HEK293 (cell line): Measurements from ENCODE around the gene TLCD2.

Experiments
- CTCF ChIA-PET: fragments of 350-600 bp; formaldehyde crosslinking; extraction: SDS; loops from one replicate; lab custom pipeline; 2021; ENCODE audit warnings: antibody characterized with exemption; lab: Yijun Ruan, JAX
- POLR2A ChIA-PET: fragments of 300-600 bp; formaldehyde crosslinking; extraction: SDS; loops from one replicate; lab custom pipeline; 2020; ENCODE audit warnings: antibody characterized with exemption, inconsistent platforms; lab: Yijun Ruan, JAX
- H3K27ac ChIP-seq: fragments of 200-500 bp; sonication (Bioruptor generic); 2 replicates; pipeline ENCODE4 v1.5.1; 2014; ENCODE audit warnings: low read depth, low read length, control low read depth, inconsistent platforms; ENCODE audit errors: extremely low read depth
- H3K36me3 ChIP-seq, 2 experiments: fragments of 200-500 bp in 1 of 2; sonication (Bioruptor generic) in 1 of 2; 1 replicate in 1 of 2; 2 replicates in 1 of 2; pipeline ENCODE4 v1.5.1; 2014 to 2017; ENCODE audit warnings: inconsistent platforms in 2 of 2, low read length in 2 of 2; ENCODE audit not compliant: control insufficient read depth in 2 of 2, insufficient read depth in 1 of 2
- H3K4me1 ChIP-seq: fragments of 200-500 bp; sonication (Bioruptor generic); 2 replicates; pipeline ENCODE4 v1.5.1; 2014; ENCODE audit warnings: mild to moderate bottlenecking, low read length, inconsistent platforms; ENCODE audit not compliant: control insufficient read depth, insufficient read depth
- H3K4me3 ChIP-seq: 2 replicates; pipeline ENCODE4 v1.5.1; 2011; ENCODE audit warnings: low read depth, mild to moderate bottlenecking, control low read depth, low read length, moderate library complexity
- H3K9me3 ChIP-seq: fragments of 200-500 bp; sonication (Bioruptor generic); 2 replicates; pipeline ENCODE4 v1.5.1; 2014; ENCODE audit warnings: low read depth, low read length, inconsistent platforms; ENCODE audit not compliant: control insufficient read depth, insufficient read depth
- BCL11A ChIP-seq: fragments of 450-650 bp; formaldehyde crosslinking; IDR thresholded peaks from 2 replicates; pipeline ENCODE4 v1.5.1; 2016; ENCODE audit warnings: low read depth, missing biosample characterization, missing genetic modification characterization
- BCL11B ChIP-seq: fragments of 450-650 bp; formaldehyde crosslinking; IDR thresholded peaks from 2 replicates; pipeline ENCODE4 v1.5.1; 2016; ENCODE audit warnings: low read depth, missing biosample characterization, missing genetic modification characterization
- KLF10 ChIP-seq: fragments of 450-650 bp; IDR thresholded peaks from 2 replicates; pipeline ENCODE4 v1.5.1; 2018; ENCODE audit warnings: missing biosample characterization, mild to moderate bottlenecking, missing genetic modification characterization
- KLF8 ChIP-seq: fragments of 450-650 bp; formaldehyde crosslinking; IDR thresholded peaks from 2 replicates; pipeline ENCODE4 v1.5.1; 2016; ENCODE audit warnings: missing biosample characterization, missing genetic modification characterization
- REPIN1 ChIP-seq: fragments of 450-650 bp; formaldehyde crosslinking; IDR thresholded peaks from 2 replicates; pipeline ENCODE4 v1.5.1; 2017; ENCODE audit warnings: missing biosample characterization, missing genetic modification characterization, low read depth
- SP3 ChIP-seq: fragments of 450-650 bp; formaldehyde crosslinking; IDR thresholded peaks from 2 replicates; pipeline ENCODE4 v1.5.1; 2016; ENCODE audit warnings: missing biosample characterization, missing genetic modification characterization
- TCF7L2 ChIP-seq: IDR thresholded peaks from 2 replicates; pipeline ENCODE4 v1.6.1; 2011; ENCODE audit warnings: low read depth, mild to moderate bottlenecking, inconsistent platforms, low read length, moderate library complexity, borderline replicate concordance
- ZBTB1 ChIP-seq: fragments of 450-650 bp; formaldehyde crosslinking; IDR thresholded peaks from 2 replicates; pipeline ENCODE4 v1.5.1; 2016; ENCODE audit warnings: missing biosample characterization, missing genetic modification characterization
- ZEB2 ChIP-seq: fragments of 450-650 bp; formaldehyde crosslinking; IDR thresholded peaks from 2 replicates; pipeline ENCODE4 v1.5.1; 2016; ENCODE audit warnings: missing biosample characterization, missing genetic modification characterization
- ZFP3 ChIP-seq: fragments of 450-650 bp; formaldehyde crosslinking; IDR thresholded peaks from 2 replicates; pipeline ENCODE4 v1.5.1; 2016; ENCODE audit warnings: low read depth, missing biosample characterization, missing genetic modification characterization
- ZNF10 ChIP-seq: fragments of 450-650 bp; formaldehyde crosslinking; IDR thresholded peaks from 2 replicates; pipeline ENCODE4 v1.5.1; 2017; ENCODE audit warnings: missing biosample characterization, missing genetic modification characterization
- ZNF223 ChIP-seq: fragments of 450-650 bp; formaldehyde crosslinking; IDR thresholded peaks from 2 replicates; pipeline ENCODE4 v1.5.1; 2016; ENCODE audit warnings: missing biosample characterization, missing genetic modification characterization
- ZNF248 ChIP-seq: fragments of 450-650 bp; formaldehyde crosslinking; IDR thresholded peaks from 2 replicates; pipeline ENCODE4 v1.5.1; 2017; ENCODE audit warnings: missing biosample characterization, missing genetic modification characterization
- ZNF335 ChIP-seq: fragments of 450-650 bp; formaldehyde crosslinking; conservative IDR thresholded peaks from 2 replicates; pipeline ENCODE4 v1.5.1; 2016; ENCODE audit warnings: missing biosample characterization, missing genetic modification characterization
- ZNF561 ChIP-seq: fragments of 450-650 bp; IDR thresholded peaks from 2 replicates; pipeline ENCODE4 v1.5.1; 2018; ENCODE audit warnings: missing biosample characterization, missing genetic modification characterization, borderline replicate concordance
- TF ChIP-seq, protein P1 (sequence below): fragments of 450-650 bp; formaldehyde crosslinking; IDR thresholded peaks from 2 replicates; pipeline ENCODE4 v1.5.1; 2016; ENCODE audit warnings: missing biosample characterization, missing genetic modification characterization
- TF ChIP-seq, protein P2 (sequence below): fragments of 450-650 bp; formaldehyde crosslinking; IDR thresholded peaks from 2 replicates; pipeline ENCODE4 v1.5.1; 2016; ENCODE audit warnings: missing biosample characterization, missing genetic modification characterization
- TF ChIP-seq, protein P3 (sequence below): fragments of 450-650 bp; formaldehyde crosslinking; IDR thresholded peaks from 2 replicates; pipeline ENCODE4 v1.5.1; 2016; ENCODE audit warnings: missing biosample characterization, missing genetic modification characterization

Gene TLCD2

DNA sequence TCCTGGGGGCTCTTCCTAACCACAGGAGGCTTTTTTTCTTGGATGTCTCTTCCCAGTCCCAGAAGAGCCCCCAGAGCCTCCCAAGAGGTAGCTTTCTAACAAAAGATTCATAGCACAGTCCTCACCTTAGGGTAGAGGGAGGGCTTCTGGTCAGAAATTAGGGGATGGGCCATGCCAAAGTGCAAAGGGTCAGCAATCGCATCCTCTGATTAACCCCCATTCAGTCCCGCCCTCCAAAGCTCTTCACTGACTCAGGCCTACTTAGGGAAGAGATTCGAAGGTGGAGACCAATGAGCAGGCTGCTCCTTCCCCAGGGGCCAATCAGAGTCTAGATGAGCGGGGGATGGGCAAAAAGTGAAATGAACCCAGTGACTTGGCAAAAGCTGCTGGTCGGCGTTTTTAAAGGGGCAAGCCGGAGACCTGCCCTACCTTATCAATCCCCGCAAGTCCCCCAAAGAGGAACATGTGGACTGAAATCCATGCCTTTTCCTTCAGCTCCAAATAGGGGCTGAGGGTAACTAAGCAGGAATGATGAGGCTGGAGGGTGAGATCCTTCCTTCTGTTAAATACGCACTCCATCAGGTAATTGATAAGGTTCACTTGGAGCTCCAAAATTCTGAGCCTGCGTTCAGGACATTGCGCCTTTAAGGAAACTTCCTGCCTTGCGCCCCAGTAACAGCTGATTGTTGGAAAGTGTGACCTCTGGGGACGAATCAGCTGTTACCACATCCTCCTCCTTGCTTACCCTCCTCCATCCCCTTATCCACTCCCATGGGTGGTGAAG, 6.9 kb upstream of the TLCD2 start (continued):
- peak; percentile 13; the same call in 1 of the 2 replicates for TF ChIP-seq BCL11B (tag by site-specific recombination)
- TF ChIP-seq ZNF223 (tag by site-specific recombination) = no peak
- no peak for TF ChIP-seq ZNF248 (tag by site-specific recombination)
- TF ChIP-seq ZNF10 (tag by site-specific recombination) = peak; percentile 87
- TF ChIP-seq ZFP3 (tag by site-specific recombination) = no peak
- TF ChIP-seq, protein P1, sequence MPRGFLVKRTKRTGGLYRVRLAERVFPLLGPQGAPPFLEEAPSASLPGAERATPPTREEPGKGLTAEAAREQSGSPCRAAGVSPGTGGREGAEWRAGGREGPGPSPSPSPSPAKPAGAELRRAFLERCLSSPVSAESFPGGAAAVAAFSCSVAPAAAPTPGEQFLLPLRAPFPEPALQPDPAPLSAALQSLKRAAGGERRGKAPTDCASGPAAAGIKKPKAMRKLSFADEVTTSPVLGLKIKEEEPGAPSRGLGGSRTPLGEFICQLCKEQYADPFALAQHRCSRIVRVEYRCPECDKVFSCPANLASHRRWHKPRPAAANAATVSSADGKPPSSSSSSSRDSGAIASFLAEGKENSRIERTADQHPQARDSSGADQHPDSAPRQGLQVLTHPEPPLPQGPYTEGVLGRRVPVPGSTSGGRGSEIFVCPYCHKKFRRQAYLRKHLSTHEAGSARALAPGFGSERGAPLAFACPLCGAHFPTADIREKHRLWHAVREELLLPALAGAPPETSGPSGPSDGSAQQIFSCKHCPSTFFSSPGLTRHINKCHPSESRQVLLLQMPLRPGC = peak; percentile 6; the same call in 1 of the 2 replicates
- TF ChIP-seq, protein P2, sequence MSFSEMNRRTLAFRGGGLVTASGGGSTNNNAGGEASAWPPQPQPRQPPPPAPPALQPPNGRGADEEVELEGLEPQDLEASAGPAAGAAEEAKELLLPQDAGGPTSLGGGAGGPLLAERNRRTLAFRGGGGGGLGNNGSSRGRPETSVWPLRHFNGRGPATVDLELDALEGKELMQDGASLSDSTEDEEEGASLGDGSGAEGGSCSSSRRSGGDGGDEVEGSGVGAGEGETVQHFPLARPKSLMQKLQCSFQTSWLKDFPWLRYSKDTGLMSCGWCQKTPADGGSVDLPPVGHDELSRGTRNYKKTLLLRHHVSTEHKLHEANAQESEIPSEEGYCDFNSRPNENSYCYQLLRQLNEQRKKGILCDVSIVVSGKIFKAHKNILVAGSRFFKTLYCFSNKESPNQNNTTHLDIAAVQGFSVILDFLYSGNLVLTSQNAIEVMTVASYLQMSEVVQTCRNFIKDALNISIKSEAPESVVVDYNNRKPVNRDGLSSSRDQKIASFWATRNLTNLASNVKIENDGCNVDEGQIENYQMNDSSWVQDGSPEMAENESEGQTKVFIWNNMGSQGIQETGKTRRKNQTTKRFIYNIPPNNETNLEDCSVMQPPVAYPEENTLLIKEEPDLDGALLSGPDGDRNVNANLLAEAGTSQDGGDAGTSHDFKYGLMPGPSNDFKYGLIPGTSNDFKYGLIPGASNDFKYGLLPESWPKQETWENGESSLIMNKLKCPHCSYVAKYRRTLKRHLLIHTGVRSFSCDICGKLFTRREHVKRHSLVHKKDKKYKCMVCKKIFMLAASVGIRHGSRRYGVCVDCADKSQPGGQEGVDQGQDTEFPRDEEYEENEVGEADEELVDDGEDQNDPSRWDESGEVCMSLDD (tag by site-specific recombination) = 0 out of 2 replicates have a peak, but pooled peaks have one; percentile 56
- peak; percentile 24; the same call in 1 of the 2 replicates for TF ChIP-seq BCL11A (tag by site-specific recombination)
- 0 out of 2 replicates have a peak, but pooled peaks have one; percentile 29 for TF ChIP-seq KLF8 (tag by site-specific recombination)
- peak; percentile 94 for TF ChIP-seq KLF10 (tag by site-specific recombination)
- peak; percentile 51; the same call in 1 of the 2 replicates for TF ChIP-seq SP3 (tag by site-specific recombination)
- peak; percentile 43 for TF ChIP-seq ZNF335 (tag by site-specific recombination)
- peak; percentile 30; the same call in 1 of the 2 replicates for TF ChIP-seq TCF7L2
- TF ChIP-seq, protein P3, sequence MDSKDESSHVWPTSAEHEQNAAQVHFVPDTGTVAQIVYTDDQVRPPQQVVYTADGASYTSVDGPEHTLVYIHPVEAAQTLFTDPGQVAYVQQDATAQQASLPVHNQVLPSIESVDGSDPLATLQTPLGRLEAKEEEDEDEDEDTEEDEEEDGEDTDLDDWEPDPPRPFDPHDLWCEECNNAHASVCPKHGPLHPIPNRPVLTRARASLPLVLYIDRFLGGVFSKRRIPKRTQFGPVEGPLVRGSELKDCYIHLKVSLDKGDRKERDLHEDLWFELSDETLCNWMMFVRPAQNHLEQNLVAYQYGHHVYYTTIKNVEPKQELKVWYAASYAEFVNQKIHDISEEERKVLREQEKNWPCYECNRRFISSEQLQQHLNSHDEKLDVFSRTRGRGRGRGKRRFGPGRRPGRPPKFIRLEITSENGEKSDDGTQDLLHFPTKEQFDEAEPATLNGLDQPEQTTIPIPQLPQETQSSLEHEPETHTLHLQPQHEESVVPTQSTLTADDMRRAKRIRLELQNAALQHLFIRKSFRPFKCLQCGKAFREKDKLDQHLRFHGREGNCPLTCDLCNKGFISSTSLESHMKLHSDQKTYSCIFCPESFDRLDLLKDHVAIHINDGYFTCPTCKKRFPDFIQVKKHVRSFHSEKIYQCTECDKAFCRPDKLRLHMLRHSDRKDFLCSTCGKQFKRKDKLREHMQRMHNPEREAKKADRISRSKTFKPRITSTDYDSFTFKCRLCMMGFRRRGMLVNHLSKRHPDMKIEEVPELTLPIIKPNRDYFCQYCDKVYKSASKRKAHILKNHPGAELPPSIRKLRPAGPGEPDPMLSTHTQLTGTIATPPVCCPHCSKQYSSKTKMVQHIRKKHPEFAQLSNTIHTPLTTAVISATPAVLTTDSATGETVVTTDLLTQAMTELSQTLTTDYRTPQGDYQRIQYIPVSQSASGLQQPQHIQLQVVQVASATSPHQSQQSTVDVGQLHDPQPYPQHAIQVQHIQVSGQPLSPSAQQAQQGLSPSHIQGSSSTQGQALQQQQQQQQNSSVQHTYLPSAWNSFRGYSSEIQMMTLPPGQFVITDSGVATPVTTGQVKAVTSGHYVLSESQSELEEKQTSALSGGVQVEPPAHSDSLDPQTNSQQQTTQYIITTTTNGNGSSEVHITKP (tag by site-specific recombination) = peak; percentile 94
- no peak for TF ChIP-seq REPIN1

DNA sequence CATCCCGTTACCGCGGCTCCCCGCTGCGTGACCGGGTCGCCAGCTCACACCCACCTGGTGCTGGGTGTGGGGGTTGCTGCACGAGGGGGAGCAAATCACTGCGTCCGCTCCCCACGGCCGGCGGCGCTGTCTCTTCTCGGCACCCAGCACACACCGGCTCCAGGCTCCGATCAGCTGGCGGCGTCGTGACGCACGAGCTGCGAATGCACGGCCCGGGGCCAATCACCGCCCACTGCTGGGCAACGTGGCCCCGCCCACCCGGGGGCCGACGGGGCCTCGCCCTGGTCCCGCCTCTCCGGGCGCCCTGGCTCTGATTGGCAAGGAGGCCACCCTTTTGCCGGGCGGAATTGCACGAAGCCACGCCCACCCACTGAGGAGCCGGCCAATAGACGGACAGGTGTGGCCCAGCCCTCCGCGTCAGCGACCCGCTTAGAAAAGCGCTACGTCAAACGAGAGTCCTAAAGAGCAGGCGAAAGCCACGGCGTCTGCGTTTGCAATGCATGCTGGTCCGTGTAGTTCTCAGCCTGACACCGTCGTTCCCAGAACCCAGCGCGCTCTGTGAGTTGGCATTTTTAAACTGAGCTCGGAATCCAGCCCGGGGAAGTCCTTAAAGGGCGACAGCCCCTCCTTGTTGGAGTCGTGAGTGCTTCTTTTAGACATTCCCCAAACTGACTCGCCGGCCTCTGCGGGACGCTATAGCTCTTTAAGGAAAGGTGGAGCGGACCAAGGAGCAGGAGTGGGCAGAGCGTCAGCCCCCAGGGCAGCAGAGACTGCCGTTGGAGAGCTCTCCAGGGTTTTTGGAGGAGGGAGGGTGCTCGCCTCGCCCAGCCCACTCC, 6.1 kb upstream of the TLCD2 start:
- peak overlapping the region; percentile 98 for H3K27ac ChIP-seq
- H3K9me3 ChIP-seq = no peaks in the 10 kb centered on the region
- H3K4me1 ChIP-seq = peaks cover 16% of the 10 kb centered on the region
- CTCF ChIA-PET = interaction anchor here (0.6 to 5.1 kb wide), 15 partner anchors 16 to 529 kb away, joined by 3 to 44 read pairs (median 4); no protein-coding TSS in a partner anchor
- POLR2A ChIA-PET = interaction anchor here (0.5 to 4.6 kb wide), 54 partner anchors 8 to 1469 kb away, joined by 3 to 45 read pairs (median 4); partner anchors contain the start of genes INPP5K, OVCA2, PITPNA and PRPF8
- peaks cover 0 to 23% of the 10 kb centered on the region in 2 experiments; a peak in 1 of 3 replicates for H3K36me3 ChIP-seq
- peak overlapping the region; percentile 86 for H3K4me3 ChIP-seq
- TF ChIP-seq ZEB2 (peak; percentile 68), ZBTB1 (tag by site-specific recombination) (no peak), ZNF561 (tag by site-specific recombination) (no peak), SP3 (tag by site-specific recombination) (peak; percentile 99)
- TF ChIP-seq, protein P2 (tag by site-specific recombination) = peak; percentile 88; the same call in 1 of the 2 replicates
